CD4-positive, alpha-beta T cell treated with Interleukin-2 at 100 ng/mL for 4 hours (primary cell): ENCODE results near the gene IQCC.

ENCODE experiments used
- DNase-seq: peaks from one replicate; pipeline ENCODE4 v3.0.0-alpha.2; 2020; ENCODE audit warnings: low spot score

IQCC gene

DNA sequence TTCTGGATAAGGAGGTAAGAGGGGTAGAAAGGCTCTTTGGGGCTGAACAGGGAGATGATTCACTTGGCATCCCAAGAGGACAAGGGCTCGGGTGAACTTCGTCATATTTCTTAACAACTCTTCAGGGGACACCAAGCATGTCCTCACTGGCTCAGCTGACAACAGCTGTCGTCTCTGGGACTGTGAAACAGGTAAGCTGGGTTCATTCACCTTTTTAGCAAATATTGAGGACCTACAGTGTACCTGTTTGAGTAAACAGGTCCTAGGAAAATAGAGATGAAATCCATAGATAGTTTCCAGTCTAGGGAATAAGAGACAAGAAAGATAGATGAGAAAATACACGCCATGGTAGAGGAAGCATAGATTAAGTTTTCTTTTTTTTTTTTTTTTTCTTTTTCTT, 18.8 kb downstream of the IQCC start:
- no peak for DNase-seq

DNA sequence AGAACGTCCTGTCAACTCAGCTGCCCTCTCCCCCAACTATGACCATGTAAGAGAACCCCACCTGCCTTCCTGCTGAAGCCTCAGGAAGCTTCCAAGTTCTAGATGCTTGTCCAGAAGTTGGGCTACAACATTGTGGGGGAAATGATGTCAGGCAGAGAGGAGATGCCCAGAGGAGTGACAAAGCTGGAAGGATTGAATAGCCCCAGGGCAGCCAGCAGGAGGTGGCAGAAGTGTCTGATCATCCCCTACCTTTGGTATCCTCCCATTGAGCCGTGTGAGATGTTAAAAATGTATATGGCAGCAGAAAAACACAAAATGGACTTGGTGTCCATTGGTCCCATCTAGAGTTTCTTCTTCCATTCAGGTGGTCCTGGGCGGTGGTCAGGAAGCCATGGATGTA, 23.3 kb downstream of the IQCC start:
- no peak for DNase-seq

DNA sequence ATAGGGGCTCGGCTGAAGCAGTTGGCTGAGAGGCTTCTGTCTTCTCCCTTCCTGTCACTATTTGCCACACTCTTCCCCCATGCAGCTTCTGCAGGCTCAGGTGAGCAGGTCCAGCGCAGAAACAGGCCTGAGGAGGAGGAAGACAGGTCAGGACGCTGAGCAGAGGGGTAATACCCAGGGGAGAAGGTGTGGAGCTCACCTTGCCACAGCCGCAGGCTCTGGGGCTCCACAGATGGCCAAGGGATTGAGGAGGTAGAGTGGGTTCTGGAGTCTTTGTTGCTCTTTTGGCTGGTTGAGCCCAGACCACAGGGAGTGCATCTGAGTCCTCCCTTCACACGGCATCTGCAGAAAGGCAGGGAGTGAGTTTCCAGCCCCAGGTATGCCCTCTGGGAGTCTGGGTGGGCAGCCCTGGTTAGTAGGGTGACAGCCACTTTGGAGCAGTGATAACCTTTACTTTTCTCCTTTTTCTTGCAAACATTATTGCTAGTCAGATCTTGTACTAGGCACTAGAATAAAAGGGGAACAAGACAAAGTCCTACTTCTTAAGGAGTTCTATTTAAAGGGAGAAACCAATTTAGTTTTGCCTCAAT, 26.5 kb downstream of the IQCC start:
- DNase-seq: no peak

DNA sequence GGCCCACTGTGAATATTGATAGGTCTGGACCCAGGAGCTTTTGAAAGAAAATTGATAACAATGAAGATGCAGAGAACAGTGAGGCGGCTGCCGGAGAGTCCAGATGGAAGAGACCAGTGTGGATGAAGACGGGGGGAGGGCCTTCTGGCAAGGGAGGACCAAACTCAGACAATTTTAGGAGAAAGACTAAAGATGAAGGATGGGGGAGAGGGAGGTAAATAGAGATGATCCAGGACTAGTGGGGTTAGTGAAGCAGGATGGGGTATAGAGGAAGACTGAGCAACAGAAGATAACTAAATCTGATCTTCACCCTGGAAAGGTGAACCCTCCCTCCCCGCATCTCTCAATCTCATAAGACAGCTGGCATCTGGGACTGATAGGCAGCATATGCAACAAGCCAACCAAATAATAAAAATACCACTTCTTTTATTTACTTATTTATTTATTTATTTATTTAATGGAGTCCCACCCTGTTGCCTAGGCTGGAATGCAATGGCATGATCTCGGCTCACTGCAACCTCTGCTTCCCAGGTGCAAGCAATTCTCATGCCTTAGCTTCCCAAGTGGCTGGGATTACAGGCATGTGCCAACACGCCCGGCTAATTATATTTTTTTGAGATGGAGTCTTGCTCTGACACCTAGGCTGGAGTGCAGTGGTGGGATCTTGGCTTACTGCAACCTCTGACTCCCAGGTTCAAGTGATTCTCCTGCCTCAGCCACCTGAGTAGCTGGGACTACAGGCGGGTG, 27.3 kb downstream of the IQCC start:
- DNase-seq: no peak

DNA sequence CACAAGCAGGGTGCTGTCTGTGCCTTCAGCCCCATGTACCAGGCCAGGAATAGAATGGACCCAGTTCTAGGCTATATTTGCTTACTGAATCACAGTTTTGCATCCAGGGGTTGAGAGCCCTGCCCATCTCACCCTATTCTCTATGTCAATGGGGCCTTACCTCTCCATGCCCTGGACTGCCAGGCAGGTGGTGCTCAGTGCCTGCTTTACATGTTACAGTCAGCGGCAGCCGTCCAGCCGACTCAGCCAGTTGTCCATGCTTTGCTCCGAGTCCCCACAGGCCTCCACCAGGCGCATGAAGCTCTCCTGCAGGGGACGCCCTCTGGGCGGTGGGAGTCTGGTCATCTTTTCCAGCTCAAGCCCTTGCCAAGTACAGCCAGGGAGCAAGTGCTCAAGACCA, 29.3 kb downstream of the IQCC start:
- DNase-seq: no peak

GRCh38 chr1:32239337-32239736, 33.9 kb downstream of the IQCC start:
- DNase-seq: no peak

- DNase-seq: no peak
These were observed 34.3 kb downstream of the IQCC start for GRCh38 chr1:32239790-32240139.

DNA sequence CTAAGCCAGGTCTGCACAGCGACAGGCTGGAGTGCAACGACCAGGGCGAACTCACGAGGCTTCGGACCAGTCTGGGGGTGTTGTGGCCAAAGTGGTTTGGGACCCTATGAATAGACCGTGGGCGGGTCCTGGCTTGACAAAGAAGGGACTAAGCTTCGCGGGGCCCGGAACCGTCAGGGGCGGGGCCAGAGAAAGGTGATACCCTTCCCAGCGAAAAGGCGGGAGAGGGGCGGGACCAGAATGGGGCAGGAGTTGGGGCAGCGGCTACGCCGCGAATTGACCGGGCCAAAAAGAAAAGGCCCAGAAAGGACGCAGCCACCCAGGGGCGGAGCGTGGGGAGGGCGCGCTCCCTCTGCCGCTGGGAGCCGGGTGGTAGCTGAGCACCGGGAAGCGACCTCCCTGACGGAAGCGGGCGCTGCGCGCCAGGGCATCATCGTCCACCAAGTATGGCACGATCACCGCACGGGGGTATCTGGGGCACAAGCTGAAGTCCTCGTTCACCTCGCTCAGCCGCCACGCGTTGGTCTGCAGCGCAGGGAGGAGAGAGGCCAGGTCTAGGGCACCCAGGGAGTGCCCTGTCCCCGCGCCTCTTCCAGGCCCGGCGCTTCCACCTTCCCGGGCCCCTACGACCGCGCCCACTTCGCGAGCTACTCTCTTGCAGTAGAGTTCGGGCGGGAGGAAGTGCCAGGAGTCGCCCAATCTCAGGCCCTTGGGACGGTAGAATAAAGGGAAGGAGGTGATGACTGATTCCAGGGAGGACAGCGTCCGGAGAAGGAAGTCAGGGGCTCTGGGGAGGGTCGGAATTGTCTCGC, 34.9 kb downstream of the IQCC start:
- peak; percentile 63 for DNase-seq

DNA sequence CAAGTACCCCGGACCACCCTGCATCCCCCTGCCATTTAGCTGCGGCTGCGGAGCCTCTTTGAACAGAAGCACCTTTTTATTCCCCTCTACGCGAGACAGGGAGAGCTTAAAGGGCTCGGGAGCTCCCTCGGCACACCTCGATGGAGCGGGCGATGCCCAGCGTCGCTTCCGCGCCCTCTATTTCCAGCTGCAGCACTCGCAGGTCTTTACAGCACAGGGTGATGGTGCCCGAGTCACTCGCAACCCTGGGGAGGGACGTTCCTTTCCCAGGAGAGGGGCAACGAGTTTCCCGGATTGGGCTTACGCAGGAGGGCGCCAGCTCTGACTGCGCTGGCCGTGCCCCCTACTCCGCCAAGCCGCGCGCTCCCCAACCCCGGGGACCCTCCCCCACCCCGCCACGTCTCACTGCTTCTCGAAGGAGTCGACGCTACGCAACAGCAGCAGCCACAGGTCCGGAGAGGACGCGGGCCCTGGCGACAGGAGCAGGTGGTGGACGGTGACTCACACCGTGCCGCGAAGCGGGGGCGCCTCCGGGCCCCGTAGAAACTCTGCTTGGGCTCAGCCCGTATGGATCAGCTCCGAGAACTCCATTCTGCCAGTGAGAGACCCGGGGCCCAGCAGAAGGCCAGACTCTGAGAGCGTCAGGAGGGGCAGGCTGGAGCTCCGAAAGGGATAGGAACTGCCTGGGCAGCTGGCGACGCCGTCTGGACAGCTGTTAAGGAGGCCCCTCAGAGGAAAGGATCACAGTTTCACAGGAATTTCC, 35.7 kb downstream of the IQCC start:
- DNase-seq: peak; percentile 38

- no peak for DNase-seq
These were observed 36.9 kb downstream of the IQCC start for GRCh38 chr1:32242341-32242851.

GRCh38 chr1:32246888-32247273, 41.4 kb downstream of the IQCC start, which contains the start of gene FAM167B:
FAM167B (plus strand) TSS chr1:32247222; CDS start chr1:32247422, 200 bp downstream.
- no peak for DNase-seq

DNA sequence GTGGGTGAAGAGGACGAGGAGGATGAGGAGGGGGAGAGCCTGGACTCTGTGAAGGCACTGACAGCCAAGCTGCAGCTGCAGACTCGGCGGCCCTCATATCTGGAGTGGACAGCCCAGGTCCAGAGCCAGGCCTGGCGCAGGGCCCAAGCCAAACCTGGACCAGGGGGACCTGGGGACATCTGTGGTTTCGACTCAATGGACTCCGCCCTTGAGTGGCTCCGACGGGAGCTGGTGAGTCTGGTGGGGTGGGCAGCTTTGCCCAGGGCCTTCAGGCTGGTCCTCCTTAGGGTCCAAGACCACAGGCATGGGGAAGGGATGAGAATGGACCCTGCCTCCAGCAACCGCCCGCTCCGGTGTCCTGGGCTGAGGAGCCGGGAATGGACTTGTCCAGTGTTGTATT, 42.0 kb downstream of the IQCC start:
- DNase-seq: no peak

DNA sequence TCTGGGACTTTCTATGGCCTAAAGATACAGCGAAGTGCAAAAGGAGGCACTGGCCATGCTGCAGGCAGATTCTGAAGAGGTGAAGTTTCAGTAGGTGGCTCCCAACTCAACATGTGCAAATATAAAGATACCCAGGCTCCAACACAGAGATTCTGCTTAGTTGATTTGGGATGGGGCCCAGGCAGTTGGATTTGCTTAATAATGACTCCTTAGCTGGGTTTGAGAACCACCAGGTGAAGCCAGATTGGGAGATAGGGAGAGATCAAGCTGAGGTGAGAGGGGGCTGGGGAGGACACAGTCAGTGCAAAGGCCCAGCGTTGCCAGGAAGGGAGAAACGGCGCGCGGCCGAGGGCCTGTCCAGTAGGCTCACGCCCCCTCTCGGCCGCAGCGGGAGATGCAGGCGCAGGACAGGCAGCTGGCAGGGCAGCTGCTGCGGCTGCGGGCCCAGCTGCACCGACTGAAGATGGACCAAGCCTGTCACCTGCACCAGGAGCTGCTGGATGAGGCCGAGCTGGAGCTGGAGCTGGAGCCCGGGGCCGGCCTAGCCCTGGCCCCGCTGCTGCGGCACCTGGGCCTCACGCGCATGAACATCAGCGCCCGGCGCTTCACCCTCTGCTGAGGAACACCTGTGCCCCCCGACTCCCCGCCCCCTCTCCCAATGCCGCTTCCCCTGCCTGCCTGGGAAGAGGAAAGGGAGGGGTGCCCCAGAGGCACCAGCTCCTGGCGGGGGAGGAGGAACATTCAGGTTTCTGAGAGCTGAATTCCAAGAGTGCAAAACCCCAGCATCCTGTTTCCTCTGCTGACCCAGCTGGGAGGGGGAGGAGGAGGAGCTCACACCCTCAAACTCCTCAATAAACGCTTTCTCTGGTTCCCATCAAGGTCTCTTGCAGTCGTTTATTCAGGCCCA, 42.8 kb downstream of the IQCC start:
- DNase-seq: peak; percentile 78

DNA sequence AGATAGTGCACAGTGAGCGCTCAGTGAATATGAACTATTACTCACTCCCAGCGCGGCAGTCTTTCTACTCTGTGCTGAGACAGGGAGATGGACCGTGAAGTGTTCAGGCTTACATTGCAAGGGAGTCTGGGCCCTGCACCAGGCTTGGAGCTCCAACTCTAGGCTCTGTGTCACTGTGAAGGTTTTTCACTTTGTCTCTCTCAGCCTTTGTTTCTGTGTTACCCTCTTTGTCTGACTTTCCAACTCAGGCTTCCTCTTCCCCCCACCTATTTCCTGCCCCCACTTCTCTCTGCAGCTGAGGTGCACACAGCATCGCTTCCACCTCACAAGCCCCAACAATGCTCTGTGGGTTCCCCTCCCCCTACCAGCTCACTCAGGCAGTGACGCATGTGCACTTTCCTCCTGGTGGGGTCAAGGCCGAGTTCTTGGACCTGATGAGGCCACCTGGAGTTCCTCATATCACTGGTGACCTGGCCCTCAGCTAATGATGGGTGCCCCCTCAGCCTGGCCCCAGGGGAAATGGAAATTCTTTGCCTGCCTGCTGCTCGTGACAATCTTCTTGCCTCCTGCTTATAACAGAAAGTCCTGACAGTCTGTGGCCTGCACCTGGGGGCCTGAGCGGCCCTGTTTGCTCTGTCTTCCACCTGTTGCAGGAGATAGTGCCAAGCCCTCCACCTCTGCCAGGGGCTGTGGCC, 44.5 kb downstream of the IQCC start:
- peak; percentile 90 for DNase-seq

- DNase-seq: peak; percentile 56
These were observed 45.6 kb downstream of the IQCC start, which contains the start of gene LCK for GRCh38 chr1:32250893-32251716. LCK (plus strand) TSS chr1:32251265; CDS start chr1:32274330, 23,065 bp downstream.

GRCh38 chr1:32255072-32256071, 49.9 kb downstream of the IQCC start:
- peak; percentile 35 for DNase-seq

DNA sequence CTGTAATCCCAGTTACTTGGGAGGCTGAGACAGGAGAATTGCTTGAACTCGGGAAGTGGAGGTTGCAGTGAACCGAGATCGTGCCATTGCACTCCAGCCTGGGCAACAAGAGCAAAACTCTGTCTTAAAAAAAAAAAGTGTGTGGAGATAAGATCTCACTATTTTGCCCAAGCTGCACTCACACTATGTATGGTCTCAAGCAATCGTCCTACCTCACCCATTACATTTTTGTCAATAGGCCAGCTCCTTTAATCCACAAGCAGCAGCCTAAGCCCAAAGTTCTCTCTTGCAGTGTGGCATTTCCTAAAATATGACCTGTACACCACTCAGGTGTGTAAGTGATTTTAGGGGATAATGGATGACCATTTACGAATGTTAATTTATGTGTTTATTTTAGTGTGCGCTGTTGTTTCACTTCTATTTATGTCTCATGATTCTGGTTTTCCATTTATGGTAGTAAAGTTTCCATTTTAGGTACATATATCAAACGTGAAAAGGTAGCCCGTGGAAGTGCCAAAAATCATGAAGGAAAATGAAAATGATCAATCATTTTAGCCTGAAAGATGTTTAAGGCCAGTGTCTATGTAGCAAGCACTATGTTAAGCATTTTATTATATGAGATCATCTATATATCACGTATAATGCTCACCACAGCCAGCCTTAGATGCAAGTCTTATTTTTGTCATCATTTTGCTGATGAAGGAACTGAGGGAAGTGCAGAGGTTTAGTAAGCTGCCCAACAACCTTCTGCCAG, 51.2 kb downstream of the IQCC start:
- DNase-seq: peak; percentile 42

GRCh38 chr1:32257227-32257508, 51.7 kb downstream of the IQCC start:
- DNase-seq: no peak
